Small intestine (tissue), 7 donors: ENCODE data around the gene AFF2. TPM values are rescaled to one million over a fixed set of nuclear protein-coding genes. Genes with fewer than 3 reads are reported as not detected.

ENCODE experiments used
- DNase-seq, 2 donors: peaks; one replicate each; pipeline versions ENCODE4 v3.0.0 to v3.0.0-alpha.2; 2013
- FAIRE-seq: peaks from 2 replicates; lab custom pipeline; 2012; peaks lifted over from hg19 to GRCh38; lab: Jason Lieb, UNC
- H3K27ac ChIP-seq, 3 donors: one replicate each; pipeline ENCODE4 v1.5.1; 2013; ENCODE audit warnings: low read length in 2 of 3, mild to moderate bottlenecking in 2 of 3, control low read depth in 1 of 3, inconsistent platforms in 1 of 3, low read depth in 1 of 3, moderate library complexity in 1 of 3
- H3K27me3 ChIP-seq, 3 donors: one replicate each; pipeline ENCODE4 v1.6.1; 2013; ENCODE audit warnings: low read length in 3 of 3, inconsistent platforms in 1 of 3; ENCODE audit not compliant: control insufficient read depth in 3 of 3, insufficient read depth in 3 of 3
- H3K36me3 ChIP-seq, 3 donors: one replicate each; pipeline ENCODE4 v1.6.1; 2013; ENCODE audit warnings: low read length in 3 of 3, inconsistent platforms in 1 of 3, low read depth in 1 of 3, mild to moderate bottlenecking in 1 of 3, moderate library complexity in 1 of 3; ENCODE audit not compliant: control insufficient read depth in 3 of 3, insufficient read depth in 2 of 3
- H3K4me1 ChIP-seq, 3 donors: one replicate each; pipeline ENCODE4 v1.6.1; 2013; ENCODE audit warnings: low read length in 2 of 3, inconsistent platforms in 1 of 3, low read depth in 1 of 3, mild to moderate bottlenecking in 1 of 3, moderate library complexity in 1 of 3; ENCODE audit not compliant: control insufficient read depth in 3 of 3, insufficient read depth in 2 of 3
- H3K4me3 ChIP-seq, 3 donors: one replicate each; pipeline ENCODE4 v1.5.1; 2013; ENCODE audit warnings: low read length in 3 of 3, control low read depth in 1 of 3, inconsistent platforms in 1 of 3, low read depth in 1 of 3, mild to moderate bottlenecking in 1 of 3, moderate library complexity in 1 of 3
- H3K9me3 ChIP-seq, 2 donors: one replicate each; pipeline ENCODE4 v1.6.1; 2013; ENCODE audit warnings: low read depth in 1 of 2, low read length in 1 of 2; ENCODE audit not compliant: control insufficient read depth in 2 of 2, insufficient read depth in 1 of 2
- WGBS, 3 donors: extraction: QIAGEN DNeasy Blood & Tissue Kit; methylation state at CpG; one replicate each; pipeline ENCODE4 v1.1.7; 2013; 5-methylcytosine and 5-hydroxymethylcytosine counted together
- polyA plus RNA-seq, 4 donors: library from polyadenylated mRNA; stranded (reverse) in 3 of 4; unstranded in 1 of 4; fragments of 200-250 nt in 3 of 4; fragments of 120-200 nt in 1 of 4; gene quantifications; one replicate each; pipeline versions ENCODE4 v1.2.1 to v1.2.3, GENCODE V29; 2013
- donor health status: healthy with polysubstance abuse.
- donor health status: control.
- donor health status: control.
- donor health status: Bipolar disorder and iron deficiency.
- donor health status: healthy.

AFF2 gene
- polyA plus RNA-seq, 4 donors = 0.34 to 1.2 TPM; not detected in 2

DNA sequence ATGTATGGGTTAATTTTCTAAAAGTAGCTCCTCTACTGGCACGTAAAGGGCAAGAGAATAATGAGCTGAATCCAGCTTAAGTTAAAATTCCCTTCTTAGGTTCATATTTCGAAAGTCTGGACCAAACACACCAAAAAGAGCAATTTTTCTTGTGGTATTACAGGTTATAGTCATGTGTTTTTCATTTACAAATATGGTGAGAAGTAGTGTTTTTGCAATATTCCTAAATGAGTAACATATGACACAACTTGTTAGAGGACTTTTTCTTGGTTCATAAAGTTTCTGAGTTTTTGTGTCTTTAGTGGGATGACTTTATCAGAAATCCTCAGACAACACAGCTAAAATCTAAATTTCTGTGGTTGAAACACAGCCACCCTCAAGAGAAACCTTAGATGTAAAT lies 172.1 kb downstream of the AFF2 start:
- Histone ChIP-seq H3K27ac (no peak overlapping the region), H3K4me1 (no peaks in the 10 kb centered on the region), H3K27me3 (no peaks in the 10 kb centered on the region), H3K9me3 (peaks cover 0 to 5% of the 10 kb centered on the region in 2 donors), H3K4me3 (no peak overlapping the region), H3K36me3 (no peaks in the 10 kb centered on the region)
- FAIRE-seq (no peak), DNase-seq (no peak)
- WGBS, 3 donors = 26 to 51% (median 40%) methylated on average over 2 of the region's 2 CpGs

DNA sequence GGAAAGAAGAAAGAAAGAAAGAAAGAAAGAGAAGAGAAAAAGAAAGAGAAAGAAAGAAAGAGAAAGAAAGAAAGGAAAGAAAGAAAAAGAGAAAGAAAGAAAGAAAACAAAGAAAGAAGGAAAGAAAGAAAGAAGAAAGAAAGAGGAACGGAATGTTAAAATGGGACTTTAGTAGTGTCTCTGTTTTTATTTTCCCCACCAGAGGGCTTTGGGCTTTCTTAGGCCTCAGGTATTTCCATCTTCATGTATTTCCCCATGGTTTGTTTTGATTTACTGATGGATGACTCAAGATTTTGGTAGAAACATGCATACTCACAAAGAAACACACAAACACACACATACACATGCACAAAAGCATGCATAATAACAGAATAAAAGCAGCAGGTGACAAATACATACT lies 181.2 kb downstream of the AFF2 start:
- Histone ChIP-seq H3K4me3 (no peak overlapping the region), H3K9me3 (no peaks in the 10 kb centered on the region), H3K27ac (no peak overlapping the region), H3K27me3 (no peaks in the 10 kb centered on the region), H3K4me1 (no peaks in the 10 kb centered on the region), H3K36me3 (no peaks in the 10 kb centered on the region)
- DNase-seq = no peak
- FAIRE-seq = no peak
- WGBS, 3 donors = 69 to 95% (median 85%) methylated on average over 1 of the region's 1 CpG

GRCh38 chrX:148682206-148682605 lies 181.8 kb downstream of the AFF2 start:
- 89 to 97% (median 92%) methylated on average over 4 of the region's 4 CpGs for WGBS, 3 donors
- H3K36me3 ChIP-seq = no peaks in the 10 kb centered on the region
- no peak for FAIRE-seq
- H3K4me3 ChIP-seq = no peak overlapping the region
- H3K27ac ChIP-seq = no peak overlapping the region
- no peak for DNase-seq
- H3K4me1 ChIP-seq = no peaks in the 10 kb centered on the region
- no peaks in the 10 kb centered on the region for H3K9me3 ChIP-seq
- no peaks in the 10 kb centered on the region for H3K27me3 ChIP-seq

GRCh38 chrX:148691456-148691855 lies 191.0 kb downstream of the AFF2 start:
- FAIRE-seq = no peak
- Histone ChIP-seq H3K27ac (no peak overlapping the region), H3K4me1 (no peaks in the 10 kb centered on the region), H3K36me3 (no peaks in the 10 kb centered on the region), H3K4me3 (no peak overlapping the region), H3K27me3 (no peaks in the 10 kb centered on the region), H3K9me3 (no peaks in the 10 kb centered on the region)
- 26 to 68% (median 36%) methylated on average over 2 of the region's 2 CpGs for WGBS, 3 donors
- no peak for DNase-seq

GRCh38 chrX:148695255-148695654 lies 194.8 kb downstream of the AFF2 start:
- WGBS, 3 donors = 61 to 73% (median 70%) methylated on average over 3 of the region's 3 CpGs
- no peak for DNase-seq
- no peaks in the 10 kb centered on the region for H3K36me3 ChIP-seq
- no peaks in the 10 kb centered on the region for H3K4me1 ChIP-seq
- no peak for FAIRE-seq
- no peaks in the 10 kb centered on the region for H3K9me3 ChIP-seq
- H3K27me3 ChIP-seq = no peaks in the 10 kb centered on the region
- no peak overlapping the region for H3K27ac ChIP-seq
- no peak overlapping the region for H3K4me3 ChIP-seq

GRCh38 chrX:148698221-148698620 lies 197.8 kb downstream of the AFF2 start:
- no peak for FAIRE-seq

GRCh38 chrX:148700021-148700420 lies 199.6 kb downstream of the AFF2 start:
- Histone ChIP-seq H3K4me3 (no peak overlapping the region), H3K36me3 (no peaks in the 10 kb centered on the region), H3K4me1 (no peaks in the 10 kb centered on the region), H3K27ac (no peak overlapping the region), H3K9me3 (no peaks in the 10 kb centered on the region), H3K27me3 (no peaks in the 10 kb centered on the region)
- DNase-seq = no peak
- FAIRE-seq = no peak
- WGBS, 3 donors = 28 to 60% (median 47%) methylated on average over 2 of the region's 2 CpGs

More at GRCh38 chrX:148698221-148698620, 197.8 kb downstream of the AFF2 start:
- no peak for DNase-seq
- Histone ChIP-seq H3K4me3 (no peak overlapping the region), H3K27ac (no peak overlapping the region), H3K4me1 (no peaks in the 10 kb centered on the region), H3K36me3 (no peaks in the 10 kb centered on the region), H3K27me3 (no peaks in the 10 kb centered on the region), H3K9me3 (no peaks in the 10 kb centered on the region)
- WGBS, 3 donors = 92 to 94% (median 93%) methylated on average over 3 of the region's 3 CpGs

DNA sequence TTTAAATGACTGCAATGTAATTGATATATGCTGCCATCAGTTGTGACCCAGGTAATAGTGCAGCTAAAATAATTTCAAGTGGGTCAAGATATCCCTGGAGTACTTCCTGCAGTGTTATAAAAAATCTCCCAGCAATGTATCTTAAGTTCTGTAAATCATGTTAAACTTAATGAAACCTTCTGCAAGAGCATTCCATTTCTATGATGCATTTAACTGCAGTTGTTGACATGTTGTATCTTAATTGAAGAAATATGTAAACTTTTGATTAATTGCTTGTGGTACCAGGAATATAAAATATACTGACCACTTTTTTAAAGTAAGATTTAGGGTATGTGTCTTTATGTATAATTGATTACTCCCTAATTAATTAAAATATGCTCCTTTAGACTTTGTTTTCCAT lies 213.6 kb downstream of the AFF2 start:
- Histone ChIP-seq H3K9me3 (no peaks in the 10 kb centered on the region), H3K4me3 (no peak overlapping the region), H3K36me3 (no peaks in the 10 kb centered on the region), H3K27ac (no peak overlapping the region), H3K27me3 (no peaks in the 10 kb centered on the region), H3K4me1 (no peaks in the 10 kb centered on the region)
- DNase-seq = no peak
- no peak for FAIRE-seq

DNA sequence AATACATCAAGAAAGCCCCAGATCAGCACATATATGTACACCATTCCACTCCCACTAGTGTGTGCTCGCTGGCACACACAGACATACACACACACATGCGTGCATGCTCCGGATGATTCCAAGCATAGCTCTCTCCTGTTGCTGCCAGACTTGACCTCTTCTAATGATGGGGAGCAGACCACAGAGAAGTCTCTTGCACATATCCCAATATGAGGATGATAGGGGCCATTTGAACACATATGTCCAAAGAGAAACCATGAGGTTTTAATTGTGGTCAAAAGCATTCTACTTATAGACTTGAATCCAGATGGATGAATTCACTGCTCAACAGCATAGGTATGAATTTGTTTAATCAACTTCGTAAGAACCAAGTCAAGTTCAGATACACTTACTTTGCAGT lies 214.9 kb downstream of the AFF2 start:
- no peaks in the 10 kb centered on the region for H3K27me3 ChIP-seq
- H3K9me3 ChIP-seq = no peaks in the 10 kb centered on the region
- no peak for DNase-seq
- no peak overlapping the region for H3K4me3 ChIP-seq
- FAIRE-seq = no peak
- 77 to 90% (median 82%) methylated on average over 4 of the region's 4 CpGs for WGBS, 3 donors
- no peaks in the 10 kb centered on the region for H3K36me3 ChIP-seq
- no peaks in the 10 kb centered on the region for H3K4me1 ChIP-seq
- H3K27ac ChIP-seq = no peak overlapping the region
